RWPE2 (cell line): ENCODE data around the gene LRRC14B.

Source experiments
- ATAC-seq: fragments of 200-7000 bp; cut with Tn5 transposase; 3 replicates; pipeline ENCODE4 v1.9.1; 2021; ENCODE audit warnings: low read depth
- DNase-seq: peaks from one replicate; pipeline ENCODE4 v3.0.0-alpha.2; 2020; ENCODE audit warnings: low spot score
- H3K27ac ChIP-seq: fragments of 450-650 bp; 2 replicates; pipeline ENCODE4 v1.5.1; 2017; ENCODE audit warnings: mild to moderate bottlenecking; ENCODE audit not compliant: poor library complexity, severe bottlenecking
- H3K27me3 ChIP-seq: fragments of 250-450 bp; sonication (Bioruptor Pico); 2 replicates; pipeline ENCODE4 v1.5.1; 2021; ENCODE audit warnings: mild to moderate bottlenecking, moderate library complexity; ENCODE audit not compliant: insufficient read depth, poor library complexity, severe bottlenecking
- H3K36me3 ChIP-seq: fragments of 250-450 bp; sonication (Bioruptor Pico); 2 replicates; pipeline ENCODE4 v1.5.1; 2020; ENCODE audit warnings: low read depth, mild to moderate bottlenecking, moderate library complexity
- H3K4me1 ChIP-seq: fragments of 250-450 bp; sonication (Bioruptor Pico); 2 replicates; pipeline ENCODE4 v1.5.1; 2021; ENCODE audit warnings: mild to moderate bottlenecking, moderate library complexity; ENCODE audit not compliant: insufficient read depth, poor library complexity, severe bottlenecking
- H3K4me3 ChIP-seq: fragments of 250-450 bp; sonication (Bioruptor Pico); 2 replicates; pipeline ENCODE4 v1.5.1; 2021; ENCODE audit warnings: mild to moderate bottlenecking, moderate library complexity; ENCODE audit not compliant: severe bottlenecking
- H3K9me3 ChIP-seq: fragments of 250-450 bp; sonication (Bioruptor Pico); 2 replicates; pipeline ENCODE4 v1.5.1; 2021; ENCODE audit warnings: mild to moderate bottlenecking, moderate library complexity; ENCODE audit not compliant: severe bottlenecking
- CTCF ChIP-seq: fragments of 450-650 bp; IDR thresholded peaks from one replicate; pipeline ENCODE4 v1.5.1; 2017; ENCODE audit warnings: mild to moderate bottlenecking, moderate library complexity; ENCODE audit not compliant: poor library complexity, severe bottlenecking

The LRRC14B gene

GRCh38 chr5:179401-179800 lies 11.9 kb upstream of the LRRC14B start:
- H3K4me1 ChIP-seq, result no peaks in the 10 kb centered on the region
- ATAC-seq (no peak), DNase-seq (no peak)
- no peaks in the 10 kb centered on the region for H3K9me3 ChIP-seq
- peaks cover 8% of the 10 kb centered on the region for H3K27me3 ChIP-seq
- no peak overlapping the region for H3K27ac ChIP-seq
- H3K36me3 ChIP-seq, result no peaks in the 10 kb centered on the region
- no peak overlapping the region for H3K4me3 ChIP-seq
- TF ChIP-seq CTCF, result no peak

- Histone ChIP-seq H3K36me3 (no peaks in the 10 kb centered on the region), H3K27ac (no peak overlapping the region), H3K27me3 (peaks cover 8% of the 10 kb centered on the region), H3K9me3 (no peaks in the 10 kb centered on the region), H3K4me3 (no peak overlapping the region), H3K4me1 (no peaks in the 10 kb centered on the region)
- TF ChIP-seq CTCF, result no peak
- no peak for DNase-seq
- no peak for ATAC-seq
Observed at GRCh38 chr5:180286-180918, 10.9 kb upstream of the LRRC14B start.

- no peak for TF ChIP-seq CTCF
Observed at GRCh38 chr5:181160-181559, 10.1 kb upstream of the LRRC14B start.

GRCh38 chr5:181566-181965 lies 9.7 kb upstream of the LRRC14B start:
- ATAC-seq, result no peak
- H3K4me3 ChIP-seq, result no peak overlapping the region
- DNase-seq, result no peak
- H3K4me1 ChIP-seq, result no peaks in the 10 kb centered on the region
- no peak for TF ChIP-seq CTCF
- no peaks in the 10 kb centered on the region for H3K36me3 ChIP-seq
- H3K27me3 ChIP-seq, result peaks cover 8% of the 10 kb centered on the region
- H3K27ac ChIP-seq, result no peak overlapping the region
- H3K9me3 ChIP-seq, result no peaks in the 10 kb centered on the region

More at GRCh38 chr5:181160-181559, 10.1 kb upstream of the LRRC14B start:
- Histone ChIP-seq H3K9me3 (no peaks in the 10 kb centered on the region), H3K36me3 (no peaks in the 10 kb centered on the region), H3K27ac (no peak overlapping the region), H3K4me3 (no peak overlapping the region), H3K27me3 (peaks cover 8% of the 10 kb centered on the region), H3K4me1 (no peaks in the 10 kb centered on the region)
- no peak for ATAC-seq
- no peak for DNase-seq

GRCh38 chr5:182126-182525 lies 9.2 kb upstream of the LRRC14B start:
- Histone ChIP-seq H3K9me3 (no peaks in the 10 kb centered on the region), H3K4me1 (no peaks in the 10 kb centered on the region), H3K4me3 (no peak overlapping the region), H3K27me3 (peaks cover 8% of the 10 kb centered on the region), H3K36me3 (no peaks in the 10 kb centered on the region), H3K27ac (no peak overlapping the region)
- ATAC-seq (no peak), DNase-seq (no peak)
- TF ChIP-seq CTCF, result no peak
